Memory B cell (primary cell): Measurements from ENCODE around the gene SLC35A1.

Experiments used
- ATAC-seq: fragments of 150-1000 bp; cut with Tn5 transposase; 2 replicates; pipeline ENCODE4 v1.10.0; 2021; ENCODE audit warnings: low read depth, mild to moderate bottlenecking, moderate library complexity
- DNase-seq, 2 donors: peaks; one replicate each; pipeline ENCODE4 v3.0.0; 2022; ENCODE audit warnings: low spot score in 2 of 2
- H3K27ac Mint-ChIP-seq: one replicate; pipeline ENCODE4 v1.8.0; 2022; ENCODE audit warnings: mild to moderate bottlenecking, moderate library complexity, mixed read lengths
- H3K27me3 Mint-ChIP-seq: one replicate; pipeline ENCODE4 v1.8.0; 2022; ENCODE audit warnings: mixed read lengths
- H3K36me3 Mint-ChIP-seq: one replicate; pipeline ENCODE4 v1.8.0; 2022; ENCODE audit warnings: mild to moderate bottlenecking, mixed read lengths
- H3K4me1 Mint-ChIP-seq: one replicate; pipeline ENCODE4 v1.8.0; 2022; ENCODE audit warnings: mixed read lengths
- H3K4me3 Mint-ChIP-seq: one replicate; pipeline ENCODE4 v1.8.0; 2022; ENCODE audit warnings: mild to moderate bottlenecking, moderate library complexity, mixed read lengths
- H3K9me3 Mint-ChIP-seq: one replicate; pipeline ENCODE4 v1.8.0; 2022; ENCODE audit warnings: mixed read lengths

The SLC35A1 gene

GRCh38 chr6:87541744-87542143 lies 69.0 kb downstream of the SLC35A1 start:
- peaks cover 17% of the 10 kb centered on the region for H3K4me1 Mint-ChIP-seq
- H3K4me3 Mint-ChIP-seq: no peak overlapping the region
- ATAC-seq: no peak
- peaks cover 3% of the 10 kb centered on the region for H3K9me3 Mint-ChIP-seq
- H3K36me3 Mint-ChIP-seq: peaks cover 30% of the 10 kb centered on the region
- DNase-seq: no peak
- no peak overlapping the region for H3K27ac Mint-ChIP-seq
- no peaks in the 10 kb centered on the region for H3K27me3 Mint-ChIP-seq

GRCh38 chr6:87543696-87544473 lies 71.1 kb downstream of the SLC35A1 start:
- Mint-ChIP-seq H3K9me3 (peaks cover 3% of the 10 kb centered on the region), H3K36me3 (peaks cover 30% of the 10 kb centered on the region), H3K4me1 (peaks cover 7% of the 10 kb centered on the region), H3K27ac (peak overlapping the region; percentile 17), H3K27me3 (no peaks in the 10 kb centered on the region), H3K4me3 (no peak overlapping the region)
- no peak for DNase-seq
- no peak for ATAC-seq

- H3K36me3 Mint-ChIP-seq: peaks cover 28% of the 10 kb centered on the region
- H3K4me3 Mint-ChIP-seq: no peak overlapping the region
- DNase-seq (no peak), ATAC-seq (no peak)
- H3K27ac Mint-ChIP-seq: peak overlapping the region; percentile 17
- H3K4me1 Mint-ChIP-seq: peaks cover 6% of the 10 kb centered on the region
- peaks cover 1% of the 10 kb centered on the region for H3K9me3 Mint-ChIP-seq
- no peaks in the 10 kb centered on the region for H3K27me3 Mint-ChIP-seq
Measured at GRCh38 chr6:87544474-87544735, 71.6 kb downstream of the SLC35A1 start.

- peaks cover 22% of the 10 kb centered on the region for H3K36me3 Mint-ChIP-seq
Measured at GRCh38 chr6:87551799-87552198, 79.0 kb downstream of the SLC35A1 start.

GRCh38 chr6:87553159-87553765 lies 80.5 kb downstream of the SLC35A1 start:
- Mint-ChIP-seq H3K9me3 (no peaks in the 10 kb centered on the region), H3K27me3 (no peaks in the 10 kb centered on the region), H3K27ac (no peak overlapping the region), H3K4me3 (no peak overlapping the region), H3K36me3 (peaks cover 24% of the 10 kb centered on the region), H3K4me1 (peaks cover 2% of the 10 kb centered on the region)
- no peak for ATAC-seq
- no peak for DNase-seq

More at GRCh38 chr6:87551799-87552198, 79.0 kb downstream of the SLC35A1 start:
- no peaks in the 10 kb centered on the region for H3K4me1 Mint-ChIP-seq
- no peak for DNase-seq
- no peaks in the 10 kb centered on the region for H3K9me3 Mint-ChIP-seq
- no peak for ATAC-seq
- H3K4me3 Mint-ChIP-seq: no peak overlapping the region
- no peaks in the 10 kb centered on the region for H3K27me3 Mint-ChIP-seq
- H3K27ac Mint-ChIP-seq: peak overlapping the region; percentile 32

GRCh38 chr6:87555506-87555905 lies 82.7 kb downstream of the SLC35A1 start:
- ATAC-seq: no peak
- no peaks in the 10 kb centered on the region for H3K27me3 Mint-ChIP-seq

GRCh38 chr6:87558446-87558845 lies 85.7 kb downstream of the SLC35A1 start:
- Mint-ChIP-seq H3K9me3 (no peaks in the 10 kb centered on the region), H3K27me3 (no peaks in the 10 kb centered on the region), H3K36me3 (peaks cover 19% of the 10 kb centered on the region), H3K4me3 (no peak overlapping the region), H3K4me1 (peaks cover 3% of the 10 kb centered on the region), H3K27ac (no peak overlapping the region)
- DNase-seq (no peak), ATAC-seq (no peak)

More at GRCh38 chr6:87555506-87555905, 82.7 kb downstream of the SLC35A1 start:
- no peak for DNase-seq
- no peaks in the 10 kb centered on the region for H3K9me3 Mint-ChIP-seq
- H3K4me3 Mint-ChIP-seq: no peak overlapping the region
- peaks cover 22% of the 10 kb centered on the region for H3K36me3 Mint-ChIP-seq
- H3K27ac Mint-ChIP-seq: no peak overlapping the region
- peaks cover 3% of the 10 kb centered on the region for H3K4me1 Mint-ChIP-seq

GRCh38 chr6:87561017-87561416 lies 88.2 kb downstream of the SLC35A1 start:
- H3K9me3 Mint-ChIP-seq: no peaks in the 10 kb centered on the region
- H3K27me3 Mint-ChIP-seq: no peaks in the 10 kb centered on the region
- peaks cover 21% of the 10 kb centered on the region for H3K36me3 Mint-ChIP-seq
- DNase-seq (no peak), ATAC-seq (no peak)
- H3K4me3 Mint-ChIP-seq: no peak overlapping the region
- H3K4me1 Mint-ChIP-seq: peaks cover 3% of the 10 kb centered on the region
- no peak overlapping the region for H3K27ac Mint-ChIP-seq
